B cell (primary cell): ENCODE measurements around the gene PRAMEF1. TPM values are rescaled to one million over a fixed set of nuclear protein-coding genes. Genes with fewer than 3 reads are reported as not detected.
"Not testable (repeated sequence)": the region's sequence is repeated elsewhere in the genome, so short reads cannot be mapped to it uniquely, and the experiment has no call there.

Source experiments
- ATAC-seq: fragments of 200-7000 bp; cut with Tn5 transposase; one replicate; pipeline ENCODE4 v1.10.0; 2021; ENCODE audit warnings: low read depth, mild to moderate bottlenecking, moderate number of reproducible peaks, moderate library complexity
- CTCF ChIA-PET: fragments of 350-600 bp; sonication (Branson Sonifier 250); formaldehyde crosslinking; loops from one replicate; lab custom pipeline; 2021; ENCODE audit warnings: antibody characterized with exemption, inconsistent platforms; lab: Charles Lee
- POLR2A ChIA-PET: fragments of 350-600 bp; sonication (Branson Sonifier 250); formaldehyde crosslinking; loops from one replicate; lab custom pipeline; 2021; ENCODE audit warnings: antibody characterized with exemption; lab: Charles Lee
- DNase-seq: peaks from one replicate; pipeline ENCODE4 v3.0.0; 2013
- H2AFZ ChIP-seq: 2 replicates; pipeline ENCODE4 v1.6.1; 2012; ENCODE audit warnings: mild to moderate bottlenecking, low read depth, low read length; ENCODE audit not compliant: insufficient read depth, poor library complexity, severe bottlenecking
- H3K27ac ChIP-seq, 2 donors: 1 replicate in 1 of 2; 2 replicates in 1 of 2; pipeline ENCODE4 v1.5.1; 2012 to 2013; ENCODE audit warnings: low read length in 2 of 2, mild to moderate bottlenecking in 2 of 2, moderate library complexity in 1 of 2
- H3K27me3 ChIP-seq, 4 experiments: fragments of 200-600 bp in 1 of 4; sonication (generic) in 1 of 4; replicated peaks in 1 of 4; 1 replicate in 2 of 4; 2 replicates in 2 of 4; pipeline versions ENCODE4 v1.6.1 to v1.7.0; 2013 to 2016; ENCODE audit warnings: low read length in 3 of 4, mild to moderate bottlenecking in 2 of 4, mixed read lengths in 1 of 4, moderate library complexity in 1 of 4; ENCODE audit not compliant: insufficient read depth in 4 of 4, control insufficient read depth in 3 of 4; ENCODE audit errors: control extremely low read depth in 1 of 4
- H3K36me3 ChIP-seq, 2 experiments: replicated peaks in 1 of 2; 1 replicate in 1 of 2; 2 replicates in 1 of 2; pipeline versions ENCODE4 v1.6.1 to v1.7.1; 2013; ENCODE audit warnings: low read length in 1 of 2; ENCODE audit not compliant: insufficient read depth in 2 of 2, control insufficient read depth in 1 of 2; ENCODE audit errors: control extremely low read depth in 1 of 2, extremely low read depth in 1 of 2
- H3K4me1 ChIP-seq, 2 donors: fragments of 200-600 bp in 1 of 2; sonication (generic) in 1 of 2; 1 replicate in 1 of 2; 2 replicates in 1 of 2; pipeline versions ENCODE4 v1.5.1 to v1.6.1; 2013 to 2017; ENCODE audit warnings: low read length in 2 of 2; ENCODE audit not compliant: control insufficient read depth in 2 of 2, insufficient read depth in 2 of 2
- H3K4me2 ChIP-seq: replicated peaks from 2 replicates; pipeline ENCODE3; 2012; ENCODE audit warnings: mild to moderate bottlenecking, low read depth, low read length; ENCODE audit not compliant: poor library complexity, severe bottlenecking
- H3K4me3 ChIP-seq, 5 experiments: fragments of 200-600 bp in 1 of 5; sonication (generic) in 1 of 5; 1 replicate in 3 of 5; 2 replicates in 2 of 5; pipeline versions ENCODE4 v1.5.1 to v1.7.0; 2011 to 2016; ENCODE audit warnings: low read length in 4 of 5, mild to moderate bottlenecking in 4 of 5, low read depth in 2 of 5, control low read depth in 1 of 5, moderate library complexity in 1 of 5; ENCODE audit not compliant: insufficient read depth in 1 of 5; ENCODE audit errors: control extremely low read depth in 1 of 5, extremely low read depth in 1 of 5
- H3K79me2 ChIP-seq: fragments of 200-600 bp; sonication (generic); one replicate; pipeline ENCODE4 v1.6.0; 2016; ENCODE audit warnings: low read length; ENCODE audit not compliant: control insufficient read depth, insufficient read depth
- H3K9ac ChIP-seq: fragments of 200-600 bp; sonication (generic); 2 replicates; pipeline ENCODE4 v1.6.1; 2017; ENCODE audit warnings: mild to moderate bottlenecking, low read length, moderate library complexity
- H3K9me3 ChIP-seq, 3 donors: one replicate each; pipeline versions ENCODE4 v1.6.1 to v1.7.1; 2013; ENCODE audit warnings: low read length in 2 of 3; ENCODE audit not compliant: control insufficient read depth in 2 of 3, insufficient read depth in 1 of 3; ENCODE audit errors: control extremely low read depth in 1 of 3
- H4K20me1 ChIP-seq: 2 replicates; pipeline ENCODE4 v1.6.0; 2012; ENCODE audit warnings: mild to moderate bottlenecking, low read length; ENCODE audit not compliant: insufficient read depth, control insufficient read depth, poor library complexity, severe bottlenecking
- H3K27ac Mint-ChIP-seq: one replicate; pipeline ENCODE4 v1.8.0; 2021; ENCODE audit warnings: mixed read lengths
- H3K27me3 Mint-ChIP-seq: one replicate; pipeline ENCODE4 v1.8.0; 2021; ENCODE audit warnings: mixed read lengths
- H3K4me1 Mint-ChIP-seq: one replicate; pipeline ENCODE4 v1.8.0; 2021; ENCODE audit warnings: mixed read lengths
- H3K4me3 Mint-ChIP-seq: one replicate; pipeline ENCODE4 v1.8.0; 2021; ENCODE audit warnings: mixed read lengths
- H3K9me3 Mint-ChIP-seq: one replicate; pipeline ENCODE4 v1.8.0; 2022; ENCODE audit warnings: mixed read lengths; ENCODE audit not compliant: insufficient read depth
- CTCF ChIP-seq: fragments of 200-600 bp; IDR thresholded peaks from one replicate; pipeline ENCODE4 v1.8.0; 2022; ENCODE audit warnings: antibody characterized with exemption, mild to moderate bottlenecking
- EZH2 ChIP-seq: IDR thresholded peaks from 2 replicates; pipeline ENCODE4 v1.6.1; 2012; ENCODE audit warnings: borderline replicate concordance, low read depth, mild to moderate bottlenecking, moderate library complexity, low read length; ENCODE audit not compliant: insufficient read depth, poor library complexity, severe bottlenecking
- WGBS: methylation state at CpG from one replicate; pipeline ENCODE4 v1.1.5; 2013; ENCODE audit warnings: missing lambda C conversion rate; ENCODE audit not compliant: insufficient coverage; 5-methylcytosine and 5-hydroxymethylcytosine counted together
- intact Hi-C: fragments of 100-400 bp; cut with micrococcal nuclease; formaldehyde crosslinking; loops from one replicate; pipeline ENCODE4 v1.10.0; 2022
- polyA minus RNA-seq: library from RNA; depleted of rRNA, polyadenylated mRNA; stranded (reverse); fragments of >200 nt; gene quantifications from 2 replicates; pipeline ENCODE4 v1.2.3, GENCODE V29; 2012
- polyA plus RNA-seq: library from polyadenylated mRNA; depleted of rRNA; stranded (reverse); fragments of >200 nt; gene quantifications from 2 replicates; pipeline ENCODE4 v1.2.3, GENCODE V29; 2012
- total RNA-seq, 2 donors: library from RNA; stranded (reverse); fragments of 120-200 nt in 1 of 2; gene quantifications; 1 replicate in 1 of 2; 2 replicates in 1 of 2; pipeline versions ENCODE4 v1.2.3 to v1.2.4, GENCODE V29; 2013 to 2022

Gene PRAMEF1
- total RNA-seq (not detected in 2 replicates), polyA plus RNA-seq (not detected in 2 replicates), polyA minus RNA-seq (not detected in 2 replicates)
- not detected for total RNA-seq (2013)

- no CpG with 5 or more reads among the region's 5 CpGs for WGBS
- H3K27me3 Mint-ChIP-seq, H3K27me3 ChIP-seq, H3K27ac Mint-ChIP-seq, H3K4me3 ChIP-seq, H3K27ac ChIP-seq, DNase-seq, H3K9ac ChIP-seq, H4K20me1 ChIP-seq, H3K9me3 ChIP-seq, H3K4me3 Mint-ChIP-seq, H3K4me1 ChIP-seq, intact Hi-C loops, H3K9me3 Mint-ChIP-seq, H3K79me2 ChIP-seq, H3K36me3 ChIP-seq, H3K4me1 Mint-ChIP-seq, H3K4me2 ChIP-seq, CTCF ChIA-PET, H2AFZ ChIP-seq, ATAC-seq, POLR2A ChIA-PET: not testable (repeated sequence)
Observed at GRCh38 chr1:12791097-12791496, at the start of gene PRAMEF1. Gene PRAMEF1 (plus strand): TSS chr1:12791397. CDS start chr1:12793228, 1,831 bp downstream.

GRCh38 chr1:12741946-12742345 is 49.3 kb upstream of the PRAMEF1 start:
- Histone ChIP-seq H2AFZ (no peak overlapping the region), H3K27me3 (peaks cover 0 to 3% (median 0%) of the 10 kb centered on the region in 4 experiments), H4K20me1 (no peaks in the 10 kb centered on the region), H3K4me1 (no peaks in the 10 kb centered on the region), H3K4me2 (no peak overlapping the region), H3K79me2 (no peaks in the 10 kb centered on the region), H3K4me3 (no peak overlapping the region), H3K27ac (no peak overlapping the region), H3K36me3 (no peaks in the 10 kb centered on the region), H3K9ac (no peak overlapping the region), H3K9me3 (peaks cover 0 to 1% (median under 1%) of the 10 kb centered on the region in 3 donors)
- ChIA-PET CTCF (no interaction called here), POLR2A (no interaction called here)
- H3K4me1 Mint-ChIP-seq = no peaks in the 10 kb centered on the region
- peaks cover 41% of the 10 kb centered on the region for H3K27me3 Mint-ChIP-seq
- 95% methylated on average over 2 of the region's 3 CpGs for WGBS
- H3K4me3 Mint-ChIP-seq = no peak overlapping the region
- ATAC-seq (no peak), DNase-seq (no peak)
- TF ChIP-seq EZH2 (no peak), CTCF (no peak)
- H3K27ac Mint-ChIP-seq = no peak overlapping the region
- intact Hi-C loops = no loop called here
- H3K9me3 Mint-ChIP-seq = peaks cover 4% of the 10 kb centered on the region
